HG03457 (cell line): Measurements from ENCODE around the gene TTC33.

Experiments used
- ATAC-seq: cut with Tn5 transposase; IDR thresholded peaks from one replicate; pipeline ENCODE4 v1.9.1; 2021; ENCODE audit warnings: moderate number of reproducible peaks; ENCODE audit not compliant: unreplicated experiment

The TTC33 gene

GRCh38 chr5:40618926-40619325, 136.8 kb downstream of the TTC33 start:
- no peak for ATAC-seq

GRCh38 chr5:40616781-40617180, 139.0 kb downstream of the TTC33 start:
- no peak for ATAC-seq

- no peak for ATAC-seq
Observed at GRCh38 chr5:40615586-40616170, 140.1 kb downstream of the TTC33 start.

- no peak for ATAC-seq
Observed at GRCh38 chr5:40614923-40615585, 140.7 kb downstream of the TTC33 start.

- no peak for ATAC-seq
Observed at GRCh38 chr5:40614466-40614865, 141.3 kb downstream of the TTC33 start.

GRCh38 chr5:40607202-40607601, 148.6 kb downstream of the TTC33 start:
- ATAC-seq: no peak

GRCh38 chr5:40606077-40606765, 149.5 kb downstream of the TTC33 start:
- no peak for ATAC-seq

GRCh38 chr5:40605295-40605958, 150.3 kb downstream of the TTC33 start:
- ATAC-seq: no peak

- no peak for ATAC-seq
Observed at GRCh38 chr5:40603378-40603777, 152.4 kb downstream of the TTC33 start.

- ATAC-seq: no peak
Observed at GRCh38 chr5:40601198-40601868, 154.4 kb downstream of the TTC33 start.

- ATAC-seq: no peak
Observed at GRCh38 chr5:40600383-40600782, 155.4 kb downstream of the TTC33 start.

GRCh38 chr5:40599676-40600075, 156.1 kb downstream of the TTC33 start:
- ATAC-seq: no peak

GRCh38 chr5:40594811-40595210, 160.9 kb downstream of the TTC33 start:
- no peak for ATAC-seq

GRCh38 chr5:40591727-40592396, 163.9 kb downstream of the TTC33 start:
- peak; percentile 91 for ATAC-seq

GRCh38 chr5:40587376-40587775, 168.4 kb downstream of the TTC33 start:
- ATAC-seq: no peak

GRCh38 chr5:40585537-40586267, 170.1 kb downstream of the TTC33 start:
- ATAC-seq: no peak

GRCh38 chr5:40584054-40584453, 171.7 kb downstream of the TTC33 start:
- ATAC-seq: no peak

GRCh38 chr5:40578501-40579451, 177.0 kb downstream of the TTC33 start:
- peak; percentile 93 for ATAC-seq

GRCh38 chr5:40577718-40578117, 178.0 kb downstream of the TTC33 start:
- ATAC-seq: no peak
